RWPE1 (cell line): Measurements from ENCODE around the gene ERC2.

Experiments
- CTCF ChIA-PET: fragments of 350-600 bp; sonication (Branson Sonifier 250); formaldehyde crosslinking; extraction: SDS; loops from one replicate; lab custom pipeline; 2021; lab: Yijun Ruan, JAX
- POLR2A ChIA-PET: fragments of 400-600 bp; formaldehyde crosslinking; extraction: SDS; loops from one replicate; lab custom pipeline; 2020; ENCODE audit warnings: antibody characterized with exemption; ENCODE audit not compliant: low non-redundant PET; lab: Yijun Ruan, JAX
- DNase-seq: peaks from one replicate; pipeline ENCODE4 v3.0.0; 2012; ENCODE audit warnings: low spot score
- H3K27ac ChIP-seq: fragments of 450-650 bp; 2 replicates; pipeline ENCODE4 v1.5.1; 2017
- TF ChIP-seq, protein P1 (sequence below): fragments of 450-650 bp; conservative IDR thresholded peaks from 2 replicates; pipeline ENCODE4 v1.5.1; 2017; ENCODE audit warnings: low read depth, mild to moderate bottlenecking

The ERC2 gene

DNA sequence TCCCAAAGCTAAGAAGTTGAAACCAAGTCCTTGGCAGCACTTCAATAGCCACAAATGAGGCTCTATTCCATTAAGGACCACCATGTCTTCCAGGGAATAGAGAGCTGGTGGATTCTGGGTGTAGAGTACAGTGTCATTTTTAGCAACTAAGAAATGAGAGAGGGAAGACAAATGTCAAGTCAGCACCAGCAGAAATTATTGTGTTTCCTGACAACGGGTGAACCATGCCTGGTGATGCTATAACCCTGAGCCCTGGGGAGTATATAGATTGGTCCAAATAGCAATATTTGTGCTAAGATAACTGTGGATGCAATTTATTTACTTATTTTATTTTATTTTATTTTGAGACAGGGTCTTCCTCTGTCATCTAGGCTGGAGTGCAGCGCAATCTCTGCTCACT, 675.5 kb downstream of the ERC2 start:
- TF ChIP-seq, protein P1, sequence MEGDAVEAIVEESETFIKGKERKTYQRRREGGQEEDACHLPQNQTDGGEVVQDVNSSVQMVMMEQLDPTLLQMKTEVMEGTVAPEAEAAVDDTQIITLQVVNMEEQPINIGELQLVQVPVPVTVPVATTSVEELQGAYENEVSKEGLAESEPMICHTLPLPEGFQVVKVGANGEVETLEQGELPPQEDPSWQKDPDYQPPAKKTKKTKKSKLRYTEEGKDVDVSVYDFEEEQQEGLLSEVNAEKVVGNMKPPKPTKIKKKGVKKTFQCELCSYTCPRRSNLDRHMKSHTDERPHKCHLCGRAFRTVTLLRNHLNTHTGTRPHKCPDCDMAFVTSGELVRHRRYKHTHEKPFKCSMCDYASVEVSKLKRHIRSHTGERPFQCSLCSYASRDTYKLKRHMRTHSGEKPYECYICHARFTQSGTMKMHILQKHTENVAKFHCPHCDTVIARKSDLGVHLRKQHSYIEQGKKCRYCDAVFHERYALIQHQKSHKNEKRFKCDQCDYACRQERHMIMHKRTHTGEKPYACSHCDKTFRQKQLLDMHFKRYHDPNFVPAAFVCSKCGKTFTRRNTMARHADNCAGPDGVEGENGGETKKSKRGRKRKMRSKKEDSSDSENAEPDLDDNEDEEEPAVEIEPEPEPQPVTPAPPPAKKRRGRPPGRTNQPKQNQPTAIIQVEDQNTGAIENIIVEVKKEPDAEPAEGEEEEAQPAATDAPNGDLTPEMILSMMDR = no peak
- no peak for DNase-seq
- CTCF ChIA-PET = no interaction called here
- no peak overlapping the region for H3K27ac ChIP-seq
- POLR2A ChIA-PET = no interaction called here

DNA sequence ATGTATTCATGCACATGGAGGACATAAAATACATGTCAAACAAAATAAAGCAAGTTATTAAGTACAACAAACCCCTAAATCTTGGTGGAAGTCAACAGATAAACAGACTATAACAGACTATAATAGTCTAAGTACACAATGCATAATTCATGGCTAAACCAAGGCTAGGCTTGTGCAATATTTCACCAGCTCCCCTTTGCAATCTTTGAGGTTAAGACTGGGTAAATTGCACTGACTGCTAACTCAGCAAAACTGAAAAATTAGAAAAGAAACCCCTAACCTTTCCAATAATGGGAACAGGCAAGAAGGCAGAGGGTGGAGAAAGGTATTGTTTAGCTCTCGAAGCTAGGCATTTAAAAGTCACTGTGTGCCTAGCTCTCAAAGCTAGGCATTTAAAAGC, 676.3 kb downstream of the ERC2 start:
- CTCF ChIA-PET = no interaction called here

DNA sequence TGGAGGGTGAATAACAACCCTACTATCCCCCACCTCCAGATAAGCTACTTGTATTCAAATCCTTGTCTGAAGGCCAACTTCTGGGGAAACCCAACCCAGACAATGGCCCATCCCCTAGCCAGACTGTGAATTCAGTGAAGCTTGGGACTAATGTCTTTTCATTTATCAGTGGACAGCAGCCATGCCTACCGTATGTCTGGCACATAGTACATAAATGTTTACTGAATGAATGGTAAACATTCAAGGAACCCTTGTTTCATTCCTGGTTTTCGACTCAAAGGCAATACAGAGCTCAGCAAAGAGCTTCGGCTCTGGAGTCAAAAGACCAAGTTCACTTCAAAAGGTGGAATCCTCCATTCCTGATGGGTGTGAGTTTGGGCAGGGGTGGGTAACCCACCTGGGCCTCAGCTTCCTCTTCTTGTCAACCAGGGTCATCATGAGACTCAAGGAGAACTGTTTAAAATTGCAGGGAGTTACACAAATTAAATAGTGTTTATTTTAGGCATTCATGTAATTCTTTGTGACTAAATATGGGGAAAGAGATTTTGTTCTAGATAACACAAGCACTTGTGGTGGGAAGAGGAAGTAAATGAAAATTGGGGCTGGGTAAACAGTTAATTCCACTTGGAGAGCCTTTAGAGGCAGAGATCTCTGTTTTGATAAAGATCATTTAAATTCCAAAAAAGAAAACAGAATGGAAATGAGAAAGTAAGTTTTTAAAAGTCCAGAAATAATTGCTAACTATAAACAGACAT, 677.5 kb downstream of the ERC2 start:
- TF ChIP-seq, protein P1 = no peak
- no peak for DNase-seq
- no peak overlapping the region for H3K27ac ChIP-seq
- ChIA-PET CTCF (interaction anchor here (0.7 kb wide), 1 partner anchor 345 kb away, joined by 3 read pairs; no protein-coding TSS in a partner anchor), POLR2A (no interaction called here)

More for the DNA sequence above, 676.3 kb downstream of the ERC2 start:
- POLR2A ChIA-PET = no interaction called here
- TF ChIP-seq, protein P1 = no peak
- no peak for DNase-seq
- no peak overlapping the region for H3K27ac ChIP-seq

DNA sequence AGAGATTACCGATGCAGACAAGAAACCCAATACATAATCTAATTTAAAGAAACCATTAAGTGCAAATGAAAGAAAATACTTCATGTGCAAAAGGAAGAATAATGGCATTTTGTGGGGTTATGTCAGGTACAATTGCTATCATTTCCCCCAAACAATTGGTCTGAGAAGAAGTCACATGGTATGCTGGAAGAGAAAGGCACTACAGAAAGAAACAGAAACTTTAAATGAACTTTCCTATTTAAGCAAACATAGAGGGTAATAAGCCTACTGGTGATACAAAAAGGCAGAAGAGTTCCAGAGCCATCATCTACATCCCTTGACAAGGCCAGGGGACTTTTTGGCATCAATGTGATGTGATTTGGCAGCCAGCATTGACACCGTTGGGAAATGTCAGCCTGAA, 678.8 kb downstream of the ERC2 start:
- ChIA-PET CTCF (no interaction called here), POLR2A (no interaction called here)
- DNase-seq = no peak
- H3K27ac ChIP-seq = no peak overlapping the region
- TF ChIP-seq, protein P1 = no peak

DNA sequence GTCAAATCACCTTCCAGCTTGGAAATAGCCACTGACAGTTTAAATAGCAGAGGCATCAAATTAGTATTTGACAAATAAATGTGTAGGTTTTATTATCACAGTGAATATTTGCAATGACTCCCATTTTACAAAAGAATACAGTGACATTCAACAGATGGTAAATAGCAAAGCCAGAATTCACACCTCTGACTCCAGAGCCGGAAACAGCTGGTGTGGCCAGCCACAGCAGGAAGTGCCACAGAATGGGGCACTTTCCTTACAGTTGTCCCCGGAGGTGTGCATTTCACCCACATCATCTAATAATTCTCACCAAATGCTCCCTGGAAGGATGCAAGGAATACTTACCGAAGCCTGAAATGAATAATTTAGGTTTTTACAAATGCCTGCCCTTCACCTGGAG, 685.5 kb downstream of the ERC2 start:
- no peak for DNase-seq
- H3K27ac ChIP-seq = no peak overlapping the region
- POLR2A ChIA-PET = no interaction called here
- CTCF ChIA-PET = no interaction called here
- TF ChIP-seq, protein P1 = no peak

DNA sequence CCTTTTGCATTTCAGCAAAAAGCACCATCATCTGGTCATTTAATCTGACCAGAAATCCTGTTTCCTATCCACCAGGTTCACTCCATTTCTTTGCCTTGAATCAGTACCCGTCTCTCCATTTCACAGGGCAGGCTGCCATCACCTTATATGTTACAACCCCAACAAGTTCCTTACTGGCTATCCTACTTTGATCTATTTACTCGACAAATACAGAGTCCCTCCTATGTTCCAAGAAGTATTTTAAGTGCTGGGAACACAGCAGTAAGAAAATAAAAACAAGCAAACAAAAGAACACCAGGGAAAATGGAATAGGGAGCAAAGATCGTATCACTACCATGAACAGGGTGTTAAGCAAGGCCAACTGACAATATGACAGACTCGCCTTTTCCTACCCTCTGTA, 685.9 kb downstream of the ERC2 start:
- ChIA-PET CTCF (no interaction called here), POLR2A (no interaction called here)
- no peak overlapping the region for H3K27ac ChIP-seq
- DNase-seq = no peak
- TF ChIP-seq, protein P1 = no peak
